Neural cell (in vitro differentiated cells): ENCODE data around the gene BCL2. TPM values are rescaled to one million over a fixed set of nuclear protein-coding genes. Genes with fewer than 3 reads are reported as not detected.

Source experiments
- H2AFZ ChIP-seq: fragments of 200-600, 300-800 bp; sonication (generic), shearing (Covaris generic); 2 replicates; pipeline ENCODE4 v1.6.0; 2014; ENCODE audit warnings: low read depth, mild to moderate bottlenecking, antibody characterized with exemption, low read length, moderate library complexity
- H3F3A ChIP-seq: fragments of 200-600 bp; shearing (Covaris generic); 2 replicates; pipeline ENCODE4 v1.6.1; 2016; ENCODE audit warnings: mild to moderate bottlenecking, moderate library complexity, mixed read lengths, antibody characterized with exemption, low read length; ENCODE audit not compliant: insufficient read depth, poor library complexity, severe bottlenecking
- H3K27ac ChIP-seq: fragments of 200-600, 300-800 bp; sonication (generic), shearing (Covaris generic); 2 replicates; pipeline ENCODE4 v1.5.1; 2014; ENCODE audit warnings: mild to moderate bottlenecking, low read length, moderate library complexity
- H3K27me3 ChIP-seq: fragments of 300-800, 200-600 bp; sonication (generic), shearing (Covaris generic); 2 replicates; pipeline ENCODE4 v1.6.0; 2014; ENCODE audit warnings: mild to moderate bottlenecking, low read depth, low read length, moderate library complexity; ENCODE audit not compliant: insufficient read depth
- H3K36me3 ChIP-seq: fragments of 300-800, 200-600 bp; sonication (generic), shearing (Covaris generic); 2 replicates; pipeline ENCODE4 v1.5.1; 2014; ENCODE audit warnings: mild to moderate bottlenecking, antibody characterized with exemption, low read length, moderate library complexity; ENCODE audit not compliant: insufficient read depth
- H3K4me2 ChIP-seq: fragments of 300-800, 200-600 bp; sonication (generic), shearing (Covaris generic); 2 replicates; pipeline ENCODE4 v1.6.0; 2014; ENCODE audit warnings: mild to moderate bottlenecking, low read length
- H3K4me3 ChIP-seq: fragments of 300-800, 200-600 bp; sonication (generic), shearing (Covaris generic); 2 replicates; pipeline ENCODE4 v1.5.1; 2014; ENCODE audit warnings: mild to moderate bottlenecking, low read length, moderate library complexity
- H3K79me2 ChIP-seq: fragments of 200-600 bp; shearing (Covaris generic); replicated peaks from 2 replicates; pipeline ENCODE4 v1.6.0; 2014; ENCODE audit warnings: mild to moderate bottlenecking, low read length, moderate library complexity; ENCODE audit not compliant: insufficient read depth
- H3K9ac ChIP-seq: fragments of 300-800, 200-600 bp; sonication (generic), shearing (Covaris generic); 2 replicates; pipeline ENCODE4 v1.6.1; 2016; ENCODE audit warnings: mild to moderate bottlenecking, low read length, mixed read lengths
- H3K9me2 ChIP-seq: fragments of 200-600 bp; shearing (Covaris generic); 2 replicates; pipeline ENCODE4 v1.6.1; 2016; ENCODE audit warnings: mild to moderate bottlenecking, low read length, mixed read lengths; ENCODE audit not compliant: insufficient read depth
- H3K9me3 ChIP-seq: fragments of 200-600, 300-800 bp; sonication (generic), shearing (Covaris generic); 2 replicates; pipeline ENCODE4 v1.6.1; 2016; ENCODE audit warnings: mild to moderate bottlenecking, mixed run types, low read length, moderate library complexity, mixed read lengths
- H4K20me1 ChIP-seq: fragments of 200-600 bp; shearing (Covaris generic); 2 replicates; pipeline ENCODE4 v1.6.1; 2016; ENCODE audit warnings: mild to moderate bottlenecking, mixed run types; ENCODE audit not compliant: insufficient read depth
- EP300 ChIP-seq: fragments of 450-650 bp; conservative IDR thresholded peaks from 2 replicates; pipeline ENCODE4 v1.6.1; 2014; ENCODE audit warnings: antibody characterized with exemption, mild to moderate bottlenecking, moderate library complexity; ENCODE audit not compliant: poor library complexity, severe bottlenecking
- EZH2 ChIP-seq: fragments of 200-600, 300-800 bp; shearing (Covaris generic), sonication (generic); IDR thresholded peaks from 2 replicates; pipeline ENCODE4 v1.6.1; 2014; ENCODE audit warnings: antibody characterized with exemption, low read length, borderline replicate concordance, mild to moderate bottlenecking; ENCODE audit not compliant: insufficient read depth, poor library complexity, severe bottlenecking
- MXI1 ChIP-seq: fragments of 450-650 bp; conservative IDR thresholded peaks from 2 replicates; pipeline ENCODE4 v1.6.1; 2014; ENCODE audit warnings: antibody characterized with exemption, mild to moderate bottlenecking; ENCODE audit not compliant: poor library complexity, severe bottlenecking
- POLR2AphosphoS5 ChIP-seq: IDR thresholded peaks from 2 replicates; pipeline ENCODE4 v1.6.1; 2012
- RAD21 ChIP-seq: fragments of 450-650 bp; conservative IDR thresholded peaks from 2 replicates; pipeline ENCODE4 v1.6.1; 2014; ENCODE audit warnings: antibody characterized with exemption, mild to moderate bottlenecking, moderate library complexity
- SMC3 ChIP-seq: fragments of 450-650 bp; conservative IDR thresholded peaks from 2 replicates; pipeline ENCODE4 v1.6.1; 2014; ENCODE audit warnings: antibody characterized with exemption, mild to moderate bottlenecking, moderate library complexity; ENCODE audit not compliant: poor library complexity
- TAF1 ChIP-seq: IDR thresholded peaks from 2 replicates; pipeline ENCODE4 v1.6.1; 2012; ENCODE audit warnings: low read depth
- polyA plus RNA-seq: library from polyadenylated mRNA; depleted of rRNA; stranded (reverse); fragments of >200 nt; gene quantifications from 2 replicates; pipeline ENCODE4 v1.2.3, GENCODE V29; 2014
- TF ChIP-seq, protein P1 (sequence below): IDR thresholded peaks from 2 replicates; pipeline ENCODE4 v1.6.1; 2012; ENCODE audit warnings: borderline replicate concordance
- TF ChIP-seq, protein P2 (sequence below): fragments of 450-650 bp; IDR thresholded peaks from 2 replicates; pipeline ENCODE4 v1.5.1; 2014; ENCODE audit warnings: antibody characterized with exemption, mild to moderate bottlenecking, moderate library complexity; ENCODE audit not compliant: poor library complexity, severe bottlenecking

Gene BCL2
- polyA plus RNA-seq, 1 donor from 2014 or later: 3.4 TPM

DNA sequence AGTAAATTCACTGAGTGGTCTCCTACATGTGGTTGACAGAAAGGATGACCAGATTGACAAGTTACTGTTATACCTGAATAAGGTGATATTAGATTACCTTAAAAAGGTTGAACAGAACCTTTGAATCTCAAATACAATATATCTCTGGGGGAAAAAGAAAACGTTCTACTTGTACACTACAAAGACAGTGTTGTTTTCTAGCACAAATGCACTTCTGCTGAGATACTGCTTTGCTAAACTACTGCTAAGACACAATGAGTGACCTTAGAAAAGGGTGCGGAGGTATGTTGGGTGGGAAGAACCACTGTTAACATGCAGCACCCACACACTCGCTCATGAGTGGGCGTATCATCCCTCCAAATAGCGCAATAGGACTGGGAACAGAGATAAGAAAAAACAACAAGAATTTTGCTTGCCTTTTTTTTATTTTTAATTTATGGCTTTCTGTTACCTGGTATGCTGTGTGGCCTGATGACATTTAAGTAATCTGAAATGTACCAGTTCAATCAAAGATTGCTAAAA, 6.1 kb downstream of the BCL2 start:
- Histone ChIP-seq H3K9ac (no peak overlapping the region), H3K4me2 (no peak overlapping the region), H3K9me2 (no peaks in the 10 kb centered on the region), H3K27me3 (peaks cover 17% of the 10 kb centered on the region), H3K9me3 (no peaks in the 10 kb centered on the region), H3F3A (no peaks in the 10 kb centered on the region), H3K27ac (no peak overlapping the region), H2AFZ (no peak overlapping the region), H3K36me3 (no peaks in the 10 kb centered on the region), H3K79me2 (no peaks in the 10 kb centered on the region), H3K4me3 (no peak overlapping the region), H4K20me1 (no peaks in the 10 kb centered on the region)
- TF ChIP-seq EZH2: no peak
- TF ChIP-seq, protein P1, sequence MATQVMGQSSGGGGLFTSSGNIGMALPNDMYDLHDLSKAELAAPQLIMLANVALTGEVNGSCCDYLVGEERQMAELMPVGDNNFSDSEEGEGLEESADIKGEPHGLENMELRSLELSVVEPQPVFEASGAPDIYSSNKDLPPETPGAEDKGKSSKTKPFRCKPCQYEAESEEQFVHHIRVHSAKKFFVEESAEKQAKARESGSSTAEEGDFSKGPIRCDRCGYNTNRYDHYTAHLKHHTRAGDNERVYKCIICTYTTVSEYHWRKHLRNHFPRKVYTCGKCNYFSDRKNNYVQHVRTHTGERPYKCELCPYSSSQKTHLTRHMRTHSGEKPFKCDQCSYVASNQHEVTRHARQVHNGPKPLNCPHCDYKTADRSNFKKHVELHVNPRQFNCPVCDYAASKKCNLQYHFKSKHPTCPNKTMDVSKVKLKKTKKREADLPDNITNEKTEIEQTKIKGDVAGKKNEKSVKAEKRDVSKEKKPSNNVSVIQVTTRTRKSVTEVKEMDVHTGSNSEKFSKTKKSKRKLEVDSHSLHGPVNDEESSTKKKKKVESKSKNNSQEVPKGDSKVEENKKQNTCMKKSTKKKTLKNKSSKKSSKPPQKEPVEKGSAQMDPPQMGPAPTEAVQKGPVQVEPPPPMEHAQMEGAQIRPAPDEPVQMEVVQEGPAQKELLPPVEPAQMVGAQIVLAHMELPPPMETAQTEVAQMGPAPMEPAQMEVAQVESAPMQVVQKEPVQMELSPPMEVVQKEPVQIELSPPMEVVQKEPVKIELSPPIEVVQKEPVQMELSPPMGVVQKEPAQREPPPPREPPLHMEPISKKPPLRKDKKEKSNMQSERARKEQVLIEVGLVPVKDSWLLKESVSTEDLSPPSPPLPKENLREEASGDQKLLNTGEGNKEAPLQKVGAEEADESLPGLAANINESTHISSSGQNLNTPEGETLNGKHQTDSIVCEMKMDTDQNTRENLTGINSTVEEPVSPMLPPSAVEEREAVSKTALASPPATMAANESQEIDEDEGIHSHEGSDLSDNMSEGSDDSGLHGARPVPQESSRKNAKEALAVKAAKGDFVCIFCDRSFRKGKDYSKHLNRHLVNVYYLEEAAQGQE: no peak
- TF ChIP-seq MXI1: no peak
- TF ChIP-seq, protein P2, sequence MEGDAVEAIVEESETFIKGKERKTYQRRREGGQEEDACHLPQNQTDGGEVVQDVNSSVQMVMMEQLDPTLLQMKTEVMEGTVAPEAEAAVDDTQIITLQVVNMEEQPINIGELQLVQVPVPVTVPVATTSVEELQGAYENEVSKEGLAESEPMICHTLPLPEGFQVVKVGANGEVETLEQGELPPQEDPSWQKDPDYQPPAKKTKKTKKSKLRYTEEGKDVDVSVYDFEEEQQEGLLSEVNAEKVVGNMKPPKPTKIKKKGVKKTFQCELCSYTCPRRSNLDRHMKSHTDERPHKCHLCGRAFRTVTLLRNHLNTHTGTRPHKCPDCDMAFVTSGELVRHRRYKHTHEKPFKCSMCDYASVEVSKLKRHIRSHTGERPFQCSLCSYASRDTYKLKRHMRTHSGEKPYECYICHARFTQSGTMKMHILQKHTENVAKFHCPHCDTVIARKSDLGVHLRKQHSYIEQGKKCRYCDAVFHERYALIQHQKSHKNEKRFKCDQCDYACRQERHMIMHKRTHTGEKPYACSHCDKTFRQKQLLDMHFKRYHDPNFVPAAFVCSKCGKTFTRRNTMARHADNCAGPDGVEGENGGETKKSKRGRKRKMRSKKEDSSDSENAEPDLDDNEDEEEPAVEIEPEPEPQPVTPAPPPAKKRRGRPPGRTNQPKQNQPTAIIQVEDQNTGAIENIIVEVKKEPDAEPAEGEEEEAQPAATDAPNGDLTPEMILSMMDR: no peak
- TF ChIP-seq TAF1: no peak
- no peak for TF ChIP-seq EP300
- no peak for TF ChIP-seq RAD21
- no peak for TF ChIP-seq POLR2AphosphoS5
- TF ChIP-seq SMC3: no peak

DNA sequence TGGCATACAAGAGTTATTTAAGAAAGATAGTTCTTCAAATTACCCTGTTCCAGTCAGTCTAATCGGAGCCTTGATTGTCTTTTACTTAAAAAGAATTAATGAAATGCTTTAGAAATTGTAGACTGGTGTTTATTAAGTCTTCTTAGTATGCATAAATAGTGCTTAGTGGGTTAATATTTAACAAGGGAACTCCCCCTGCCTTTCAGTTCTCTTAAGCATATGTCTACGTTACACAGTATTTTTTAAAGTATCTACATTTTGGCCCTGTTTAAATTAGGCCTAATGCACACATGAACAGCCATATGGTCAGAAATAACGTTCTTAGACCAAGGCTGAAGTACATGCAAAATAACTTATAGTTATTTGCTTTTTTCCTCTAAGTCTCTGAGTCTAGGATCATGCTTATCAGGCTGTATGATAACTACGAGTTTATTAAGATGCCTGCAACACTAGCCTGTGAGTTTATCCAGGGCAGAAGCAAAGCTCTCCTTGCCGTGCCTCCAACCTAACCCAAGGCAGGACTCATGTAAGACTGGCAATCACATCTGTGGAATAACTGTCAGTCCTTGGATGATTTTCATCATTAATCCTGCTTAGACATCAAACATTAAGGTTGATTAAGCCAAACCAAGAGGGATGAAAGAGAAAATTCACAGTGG, 6.7 kb downstream of the BCL2 start:
- H3K79me2 ChIP-seq: no peaks in the 10 kb centered on the region
- no peaks in the 10 kb centered on the region for H4K20me1 ChIP-seq
- no peak overlapping the region for H3K27ac ChIP-seq
- TF ChIP-seq SMC3: no peak
- no peak for TF ChIP-seq RAD21
- no peak for TF ChIP-seq MXI1
- TF ChIP-seq EZH2: no peak
- TF ChIP-seq, protein P2: no peak
- no peak for TF ChIP-seq EP300
- TF ChIP-seq, protein P1: no peak
- no peak overlapping the region for H3K4me2 ChIP-seq
- H3K9ac ChIP-seq: no peak overlapping the region
- H3K9me2 ChIP-seq: no peaks in the 10 kb centered on the region
- no peak overlapping the region for H2AFZ ChIP-seq
- H3K36me3 ChIP-seq: no peaks in the 10 kb centered on the region
- peaks cover 12% of the 10 kb centered on the region for H3K27me3 ChIP-seq
- no peaks in the 10 kb centered on the region for H3F3A ChIP-seq
- H3K9me3 ChIP-seq: no peaks in the 10 kb centered on the region
- H3K4me3 ChIP-seq: no peak overlapping the region
